OCI-LY3 (cell line): ENCODE results near the gene RANBP10.

Experiments
- H2AFZ ChIP-seq: fragments of 200-600, 300-600 bp; shearing (Covaris generic); 2 replicates; pipeline ENCODE4 v1.6.0; 2014; ENCODE audit warnings: antibody characterized with exemption, low read depth, low read length
- H3K27ac ChIP-seq: fragments of 200-600, 300-600 bp; sonication (generic); 2 replicates; pipeline ENCODE4 v1.5.1; 2014; ENCODE audit warnings: mild to moderate bottlenecking, low read length, moderate library complexity, mixed read lengths
- H3K27me3 ChIP-seq: fragments of 200-600, 300-600 bp; sonication (generic); 2 replicates; pipeline ENCODE4 v1.6.1; 2014; ENCODE audit warnings: low read depth, low read length, mixed read lengths
- H3K36me3 ChIP-seq: fragments of 200-600, 300-600 bp; sonication (generic); replicated peaks from 2 replicates; pipeline ENCODE3; 2014; ENCODE audit warnings: low read depth, low read length, mixed read lengths
- H3K4me1 ChIP-seq: fragments of 300-600, 200-600 bp; sonication (generic); 2 replicates; pipeline ENCODE4 v1.6.1; 2014; ENCODE audit warnings: low read length, mixed read lengths
- H3K4me2 ChIP-seq: fragments of 200-600, 300-600 bp; sonication (generic); 2 replicates; pipeline ENCODE4 v1.6.1; 2014; ENCODE audit warnings: low read length, mixed read lengths
- H3K4me3 ChIP-seq: fragments of 300-600, 200-600 bp; sonication (generic); 2 replicates; pipeline ENCODE4 v1.5.1; 2014; ENCODE audit warnings: antibody characterized with exemption, mild to moderate bottlenecking, low read length, moderate library complexity
- H3K79me2 ChIP-seq: fragments of 300-600, 200-600 bp; shearing (Covaris generic); 2 replicates; pipeline ENCODE4 v1.6.1; 2014; ENCODE audit warnings: mild to moderate bottlenecking, low read length, mixed read lengths
- H3K9ac ChIP-seq: fragments of 300-600, 200-600 bp; shearing (Covaris generic); 2 replicates; pipeline ENCODE4 v1.6.0; 2014; ENCODE audit warnings: mild to moderate bottlenecking, low read length, moderate library complexity
- H3K9me3 ChIP-seq: fragments of 200-600, 300-600 bp; shearing (Covaris generic); 2 replicates; pipeline ENCODE4 v1.6.1; 2014; ENCODE audit warnings: low read length, mixed read lengths; ENCODE audit not compliant: insufficient read depth
- H4K20me1 ChIP-seq: fragments of 200-600, 300-600 bp; sonication (generic); 2 replicates; pipeline ENCODE4 v1.6.1; 2016; ENCODE audit warnings: low read length, mixed read lengths; ENCODE audit not compliant: insufficient read depth
- CTCF ChIP-seq: fragments of 200-600, 300-600 bp; sonication (generic); IDR thresholded peaks from 2 replicates; pipeline ENCODE4 v1.5.1; 2014; ENCODE audit warnings: antibody characterized with exemption, low read length, low read depth
- EZH2phosphoT487 ChIP-seq: fragments of 200-600 bp; shearing (Covaris generic); IDR thresholded peaks from 2 replicates; pipeline ENCODE4 v1.6.1; 2018; ENCODE audit warnings: antibody characterized with exemption, mixed run types, low read depth

Gene RANBP10

GRCh38 chr16:67674851-67675578 is 131.3 kb downstream of the RANBP10 start:
- no peak overlapping the region for H3K9ac ChIP-seq
- no peak overlapping the region for H3K4me2 ChIP-seq
- H3K4me1 ChIP-seq, result peaks cover 18% of the 10 kb centered on the region
- H3K36me3 ChIP-seq, result no peaks in the 10 kb centered on the region
- no peaks in the 10 kb centered on the region for H3K79me2 ChIP-seq
- no peak overlapping the region for H3K27ac ChIP-seq
- H3K9me3 ChIP-seq, result no peaks in the 10 kb centered on the region
- no peaks in the 10 kb centered on the region for H4K20me1 ChIP-seq
- no peak overlapping the region for H3K4me3 ChIP-seq
- no peaks in the 10 kb centered on the region for H3K27me3 ChIP-seq
- H2AFZ ChIP-seq, result no peak overlapping the region
- TF ChIP-seq EZH2phosphoT487, result no peak
- TF ChIP-seq CTCF, result no peak

- H4K20me1 ChIP-seq, result no peaks in the 10 kb centered on the region
- H2AFZ ChIP-seq, result no peak overlapping the region
- no peak overlapping the region for H3K4me2 ChIP-seq
- no peak overlapping the region for H3K9ac ChIP-seq
- H3K79me2 ChIP-seq, result no peaks in the 10 kb centered on the region
- H3K36me3 ChIP-seq, result no peaks in the 10 kb centered on the region
- no peak overlapping the region for H3K27ac ChIP-seq
- H3K4me1 ChIP-seq, result peaks cover 29% of the 10 kb centered on the region
- no peaks in the 10 kb centered on the region for H3K27me3 ChIP-seq
- no peak overlapping the region for H3K4me3 ChIP-seq
- no peak for TF ChIP-seq CTCF
- H3K9me3 ChIP-seq, result no peaks in the 10 kb centered on the region
Observed at GRCh38 chr16:67673712-67674580, 132.4 kb downstream of the RANBP10 start.
